Measurements from ENCODE around the gene APOB.

The APOB gene

GRCh38 chr2:21003572-21004180 lies 40.2 kb downstream of the APOB start:
- TF ChIP-seq CTCF (IDR thresholded peaks at IDR 0.05; ENCODE audit: low read depth, low read length) = no peak
- H3K4me3 ChIP-seq (ENCODE audit: low read depth, low read length) = no peak overlapping the region

GRCh38 chr2:21002814-21003192 lies 41.1 kb downstream of the APOB start:
- no peak overlapping the region for H3K4me3 ChIP-seq (ENCODE audit: low read depth, low read length)
- no peak for TF ChIP-seq CTCF (IDR thresholded peaks at IDR 0.05; ENCODE audit: low read depth, low read length)

GRCh38 chr2:21001988-21002813 lies 41.7 kb downstream of the APOB start:
- H3K4me3 ChIP-seq (ENCODE audit: low read depth, low read length) = no peak overlapping the region
- no peak for TF ChIP-seq CTCF (IDR thresholded peaks at IDR 0.05; ENCODE audit: low read depth, low read length)

- TF ChIP-seq CTCF (IDR thresholded peaks at IDR 0.05; ENCODE audit: low read depth, low read length) = no peak
- H3K4me3 ChIP-seq (ENCODE audit: low read depth, low read length) = no peak overlapping the region
These were observed 42.5 kb downstream of the APOB start for GRCh38 chr2:21001225-21001946.

GRCh38 chr2:20999906-21000645 lies 43.8 kb downstream of the APOB start:
- no peak overlapping the region for H3K4me3 ChIP-seq (ENCODE audit: low read depth, low read length)
- TF ChIP-seq CTCF (IDR thresholded peaks at IDR 0.05; ENCODE audit: low read depth, low read length) = no peak

- no peak for TF ChIP-seq CTCF (IDR thresholded peaks at IDR 0.05; ENCODE audit: low read depth, low read length)
- H3K4me3 ChIP-seq (ENCODE audit: low read depth, low read length) = no peak overlapping the region
These were observed 44.6 kb downstream of the APOB start for GRCh38 chr2:20998972-20999905.
